Measurements from ENCODE around the gene SYCE3. TPM values are rescaled to one million over a fixed set of nuclear protein-coding genes. Genes with fewer than 3 reads are reported as not detected.
"Not testable (repeated sequence)": the region's sequence is repeated elsewhere in the genome, so short reads cannot be mapped to it uniquely, and the experiment has no call there.

Gene SYCE3
- total RNA-seq, 1 donor from 2014 or later = 0.62 TPM

GRCh38 chr22:50522208-50522805, 40.4 kb downstream of the SYCE3 start:
- Mint-ChIP-seq H3K4me3 (ENCODE audit: low read depth) (no peak overlapping the region), H3K27me3 (ENCODE audit: low read depth) (no peaks in the 10 kb centered on the region), H3K27ac (no peak overlapping the region), H3K36me3 (ENCODE audit: low read depth) (peaks cover 49% of the 10 kb centered on the region), H3K4me1 (ENCODE audit: low read depth) (peaks cover 13% of the 10 kb centered on the region), H3K9me3 (no peaks in the 10 kb centered on the region)
- no peak for DNase-seq (ENCODE audit: low spot score)
- intact Hi-C loops (cut with micrococcal nuclease) = loop anchor here (10.0 kb wide), 1 partner anchor 278 kb away; the partner anchor contains the start of gene TUBGCP6

DNA sequence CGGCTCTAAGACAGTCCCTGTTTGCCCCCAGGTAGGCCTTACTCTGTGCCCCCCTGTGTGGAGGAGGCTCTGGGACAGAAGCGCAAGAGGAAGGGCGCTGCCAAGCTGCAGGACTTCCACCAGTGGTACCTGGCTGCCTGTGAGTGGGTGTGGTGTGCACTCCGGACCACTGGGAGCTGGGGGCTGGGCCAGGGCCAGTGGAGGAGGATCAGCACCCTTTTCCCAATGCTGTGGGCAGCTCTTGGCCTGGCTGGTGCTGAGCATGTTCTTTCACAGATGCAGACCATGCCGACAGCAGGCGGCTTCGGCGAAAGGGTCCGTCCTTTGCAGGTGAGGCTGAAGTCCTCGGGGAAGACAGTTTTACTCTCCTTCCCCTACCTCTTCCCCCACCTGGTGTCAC, 41.0 kb downstream of the SYCE3 start:
- no peak overlapping the region for H3K27ac Mint-ChIP-seq

DNA sequence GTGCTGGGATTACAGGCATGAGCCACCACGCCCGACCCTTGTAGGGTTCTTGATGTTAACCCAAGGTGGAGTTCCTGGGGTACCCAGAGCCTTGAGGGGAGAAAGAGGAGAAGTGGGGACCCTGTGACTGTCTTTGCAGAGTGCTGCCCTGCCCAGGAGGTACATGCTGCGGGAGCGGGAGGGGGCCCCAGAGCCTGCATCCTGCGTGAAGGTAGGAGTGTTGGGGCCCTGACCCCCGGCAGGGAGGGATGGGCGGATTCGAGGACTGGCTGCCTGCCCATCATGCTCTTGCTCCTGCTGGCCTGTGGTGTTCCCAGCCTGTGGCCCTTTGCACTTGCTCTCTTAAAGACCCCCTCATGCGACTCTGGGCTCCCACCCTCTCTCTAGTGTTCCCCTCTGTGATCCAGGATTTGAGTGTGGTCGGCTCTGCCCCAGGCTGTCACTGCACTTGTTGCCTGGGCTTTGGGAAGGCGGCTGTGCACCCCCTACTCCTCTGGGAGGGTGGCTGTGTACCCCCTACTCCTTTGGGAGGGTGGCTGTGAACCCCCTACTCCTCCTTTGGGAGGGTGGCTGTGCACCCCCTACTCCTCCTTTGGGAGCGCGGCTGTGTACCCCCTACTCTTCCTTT, 41.8 kb downstream of the SYCE3 start:
- Mint-ChIP-seq H3K4me3 (ENCODE audit: low read depth) (no peak overlapping the region), H3K9me3 (no peaks in the 10 kb centered on the region), H3K36me3 (ENCODE audit: low read depth) (peaks cover 54% of the 10 kb centered on the region), H3K27ac (no peak overlapping the region), H3K4me1 (ENCODE audit: low read depth) (peaks cover 8% of the 10 kb centered on the region), H3K27me3 (ENCODE audit: low read depth) (no peaks in the 10 kb centered on the region)
- intact Hi-C loops (cut with micrococcal nuclease) = loop anchor here (10.0 kb wide), 1 partner anchor 276 kb away; the partner anchor contains the start of gene TUBGCP6
- no peak for DNase-seq (ENCODE audit: low spot score)

More for the DNA sequence above, 41.0 kb downstream of the SYCE3 start:
- intact Hi-C loops (cut with micrococcal nuclease) = loop anchor here (10.0 kb wide), 1 partner anchor 277 kb away; the partner anchor contains the start of gene TUBGCP6
- Mint-ChIP-seq H3K4me3 (ENCODE audit: low read depth) (no peak overlapping the region), H3K36me3 (ENCODE audit: low read depth) (peaks cover 48% of the 10 kb centered on the region), H3K27me3 (ENCODE audit: low read depth) (no peaks in the 10 kb centered on the region), H3K4me1 (ENCODE audit: low read depth) (peaks cover 8% of the 10 kb centered on the region), H3K9me3 (no peaks in the 10 kb centered on the region)
- no peak for DNase-seq (ENCODE audit: low spot score)

DNA sequence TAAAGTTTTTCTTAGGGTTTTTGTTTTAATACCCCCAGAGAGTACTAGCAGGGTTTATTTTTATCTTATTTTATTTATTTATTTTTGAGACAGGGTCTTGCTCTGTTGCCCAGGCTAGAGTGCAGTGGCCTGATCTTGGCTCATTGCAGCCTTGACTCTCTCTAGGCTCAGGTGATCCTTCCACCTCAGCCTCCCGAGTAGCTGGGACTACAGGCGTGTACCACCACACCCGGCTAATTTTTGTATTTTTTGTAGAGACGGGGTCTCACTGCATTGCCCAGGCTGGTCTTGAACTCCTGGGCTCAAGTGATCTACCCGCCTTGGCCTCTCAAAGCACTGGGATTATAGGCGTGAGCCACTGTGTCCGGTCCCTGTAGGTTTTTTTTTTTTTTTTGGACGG, 42.5 kb downstream of the SYCE3 start:
- H3K4me3 Mint-ChIP-seq (ENCODE audit: low read depth); DNase-seq (ENCODE audit: low spot score); H3K9me3 Mint-ChIP-seq; H3K27ac Mint-ChIP-seq; H3K4me1 Mint-ChIP-seq (ENCODE audit: low read depth); H3K27me3 Mint-ChIP-seq (ENCODE audit: low read depth): not testable (repeated sequence)
- intact Hi-C loops (cut with micrococcal nuclease) = loop anchor here (10.0 kb wide), 1 partner anchor 275 kb away; the partner anchor contains the start of gene TUBGCP6
- peaks cover 58% of the 10 kb centered on the region for H3K36me3 Mint-ChIP-seq (ENCODE audit: low read depth)

DNA sequence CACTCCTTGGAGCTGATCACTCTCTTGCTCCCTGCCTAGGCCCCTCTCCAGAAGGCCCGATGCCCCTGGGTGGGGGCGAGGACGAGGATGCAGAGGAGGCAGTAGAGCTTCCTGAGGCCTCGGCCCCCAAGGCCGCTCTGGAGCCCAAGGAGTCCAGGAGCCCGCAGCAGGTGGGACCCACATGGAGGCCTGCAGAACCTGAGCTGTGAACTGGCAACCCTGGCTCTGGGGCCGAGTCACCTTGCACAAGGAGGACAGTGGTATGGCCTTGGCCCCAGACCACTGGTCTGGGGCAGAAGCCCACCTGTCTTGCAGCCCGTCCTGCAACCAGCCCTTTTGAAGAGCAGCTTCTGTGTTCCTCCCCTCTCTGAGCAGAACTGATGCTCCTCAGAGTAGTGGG, 43.6 kb downstream of the SYCE3 start:
- no peak for DNase-seq (ENCODE audit: low spot score)
- Mint-ChIP-seq H3K27me3 (ENCODE audit: low read depth) (no peaks in the 10 kb centered on the region), H3K4me3 (ENCODE audit: low read depth) (no peak overlapping the region), H3K9me3 (no peaks in the 10 kb centered on the region), H3K36me3 (ENCODE audit: low read depth) (peaks cover 59% of the 10 kb centered on the region), H3K27ac (no peak overlapping the region), H3K4me1 (ENCODE audit: low read depth) (peaks cover 5% of the 10 kb centered on the region)
- intact Hi-C loops (cut with micrococcal nuclease) = no loop called here

- intact Hi-C loops (cut with micrococcal nuclease) = no loop called here
- Mint-ChIP-seq H3K9me3 (no peaks in the 10 kb centered on the region), H3K27ac (no peak overlapping the region), H3K4me3 (ENCODE audit: low read depth) (no peak overlapping the region), H3K27me3 (ENCODE audit: low read depth) (no peaks in the 10 kb centered on the region), H3K4me1 (ENCODE audit: low read depth) (peaks cover 5% of the 10 kb centered on the region), H3K36me3 (ENCODE audit: low read depth) (peaks cover 59% of the 10 kb centered on the region)
- DNase-seq (ENCODE audit: low spot score) = no peak
Measured at GRCh38 chr22:50518606-50519005, 44.1 kb downstream of the SYCE3 start.

- intact Hi-C loops (cut with micrococcal nuclease) = no loop called here
- H3K27ac Mint-ChIP-seq = no peak overlapping the region
Measured at GRCh38 chr22:50517495-50518260, 45.0 kb downstream of the SYCE3 start.

DNA sequence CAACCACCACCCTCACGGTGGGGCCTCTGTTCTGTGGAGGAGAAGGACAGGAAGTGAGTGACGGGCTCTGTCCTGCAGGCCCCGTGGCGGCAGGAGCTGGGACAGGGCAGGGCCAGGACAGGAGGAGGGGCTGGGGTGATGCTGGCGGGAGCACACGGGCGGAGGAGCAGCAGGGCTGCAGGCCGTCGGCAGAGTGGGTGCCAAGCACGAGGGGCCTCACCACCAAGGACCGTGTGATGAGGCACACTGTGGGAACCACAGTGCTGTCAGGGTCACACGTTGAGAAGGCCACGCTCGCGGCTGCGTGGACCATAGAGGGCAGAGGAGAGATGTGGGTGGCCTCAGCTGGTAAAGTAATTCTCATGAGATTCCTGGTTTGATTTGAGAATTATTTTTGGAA, 45.8 kb downstream of the SYCE3 start:
- H3K36me3 Mint-ChIP-seq (ENCODE audit: low read depth) = peaks cover 59% of the 10 kb centered on the region
- no peak overlapping the region for H3K4me3 Mint-ChIP-seq (ENCODE audit: low read depth)
- intact Hi-C loops (cut with micrococcal nuclease) = no loop called here
- H3K4me1 Mint-ChIP-seq (ENCODE audit: low read depth) = peaks cover 11% of the 10 kb centered on the region
- no peaks in the 10 kb centered on the region for H3K9me3 Mint-ChIP-seq
- H3K27me3 Mint-ChIP-seq (ENCODE audit: low read depth) = no peaks in the 10 kb centered on the region
- no peak overlapping the region for H3K27ac Mint-ChIP-seq
- DNase-seq (ENCODE audit: low spot score) = no peak

More at GRCh38 chr22:50517495-50518260, 45.0 kb downstream of the SYCE3 start:
- no peaks in the 10 kb centered on the region for H3K9me3 Mint-ChIP-seq
- peaks cover 53% of the 10 kb centered on the region for H3K36me3 Mint-ChIP-seq (ENCODE audit: low read depth)
- H3K4me3 Mint-ChIP-seq (ENCODE audit: low read depth) = no peak overlapping the region
- no peaks in the 10 kb centered on the region for H3K27me3 Mint-ChIP-seq (ENCODE audit: low read depth)
- H3K4me1 Mint-ChIP-seq (ENCODE audit: low read depth) = peaks cover 5% of the 10 kb centered on the region
- no peak for DNase-seq (ENCODE audit: low spot score)

DNA sequence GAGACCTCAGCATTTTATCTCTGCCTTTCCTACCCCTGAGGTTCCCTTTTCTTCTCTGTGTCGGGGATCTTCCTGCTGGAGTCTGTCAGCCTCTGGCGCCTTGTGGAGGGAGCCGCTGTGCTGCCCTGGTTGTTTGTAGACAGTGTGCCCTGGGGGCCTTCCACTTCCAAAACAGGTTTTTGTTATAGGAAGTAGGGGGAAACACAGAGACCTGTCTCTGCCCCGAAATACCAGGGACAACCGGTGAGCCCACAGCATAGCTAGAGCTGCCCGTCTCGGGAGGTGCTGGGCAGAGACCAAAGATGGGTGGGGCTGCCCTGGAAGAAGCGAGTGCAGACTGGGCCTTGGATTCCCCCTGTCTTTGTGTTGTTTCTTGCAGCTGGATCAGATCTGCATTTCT, 46.7 kb downstream of the SYCE3 start:
- peaks cover 57% of the 10 kb centered on the region for H3K36me3 Mint-ChIP-seq (ENCODE audit: low read depth)
- H3K27me3 Mint-ChIP-seq (ENCODE audit: low read depth) = no peaks in the 10 kb centered on the region
- H3K4me3 Mint-ChIP-seq (ENCODE audit: low read depth) = no peak overlapping the region

DNA sequence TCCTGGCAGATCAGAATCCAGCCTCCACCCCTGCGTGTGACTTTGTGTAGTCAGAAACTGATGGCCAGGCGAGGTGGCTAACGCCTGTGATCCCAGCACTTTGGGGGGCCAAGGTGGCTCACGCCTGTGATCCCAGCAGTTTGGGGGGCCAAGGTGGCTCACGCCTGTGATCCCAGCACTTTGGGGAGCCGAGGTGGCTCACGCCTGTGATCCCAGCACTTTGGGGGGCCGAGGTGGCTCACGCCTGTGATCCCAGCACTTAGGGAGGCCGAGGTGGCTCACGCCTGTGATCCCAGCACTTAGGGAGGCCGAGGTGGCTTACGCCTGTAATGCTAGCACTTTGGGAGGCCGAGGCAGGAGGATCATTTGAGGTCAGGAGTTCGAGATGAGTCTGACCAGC, 49.5 kb downstream of the SYCE3 start:
- Mint-ChIP-seq H3K27ac (no peak overlapping the region), H3K36me3 (ENCODE audit: low read depth) (peaks cover 43% of the 10 kb centered on the region), H3K27me3 (ENCODE audit: low read depth) (no peaks in the 10 kb centered on the region), H3K4me3 (ENCODE audit: low read depth) (no peak overlapping the region), H3K9me3 (no peaks in the 10 kb centered on the region), H3K4me1 (ENCODE audit: low read depth) (peaks cover 21% of the 10 kb centered on the region)
- DNase-seq (ENCODE audit: low spot score) = no peak
- intact Hi-C loops (cut with micrococcal nuclease) = no loop called here

More for the DNA sequence above, 46.7 kb downstream of the SYCE3 start:
- intact Hi-C loops (cut with micrococcal nuclease) = no loop called here
- DNase-seq (ENCODE audit: low spot score) = no peak
- H3K4me1 Mint-ChIP-seq (ENCODE audit: low read depth) = peaks cover 11% of the 10 kb centered on the region
- no peak overlapping the region for H3K27ac Mint-ChIP-seq
- no peaks in the 10 kb centered on the region for H3K9me3 Mint-ChIP-seq

DNA sequence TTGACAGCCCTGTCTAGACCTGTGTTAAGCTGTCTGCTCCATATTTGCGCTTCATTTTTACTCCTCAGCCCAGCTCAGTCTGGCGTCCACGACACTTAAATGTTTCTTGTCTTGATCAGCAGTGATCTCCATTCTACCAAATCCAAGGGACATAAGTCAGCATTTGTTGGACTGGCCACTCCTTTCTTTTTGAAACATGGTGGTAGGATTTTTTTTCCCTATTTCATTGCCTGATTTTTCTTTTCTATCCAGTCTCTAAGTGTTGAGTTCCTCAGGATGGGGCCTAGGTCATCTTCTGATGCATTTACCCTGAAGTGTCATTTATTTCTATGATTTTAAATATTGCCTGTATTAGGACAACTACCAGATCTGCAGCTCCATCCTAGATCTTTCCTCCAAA, 53.8 kb downstream of the SYCE3 start:
- H3K27ac Mint-ChIP-seq = peak overlapping the region; percentile 91
- H3K9me3 Mint-ChIP-seq = no peaks in the 10 kb centered on the region
- H3K27me3 Mint-ChIP-seq (ENCODE audit: low read depth) = no peaks in the 10 kb centered on the region

GRCh38 chr22:50507991-50508884, 54.5 kb downstream of the SYCE3 start, which contains the start of gene NCAPH2:
TSS of gene NCAPH2 (plus strand) at chr22:50508224. CDS start at chr22:50508338, 114 bp downstream.
- intact Hi-C loops (cut with micrococcal nuclease) = loop anchor here (1.0 to 2.0 kb wide), 2 partner anchors 17 to 75 kb away; partner anchors contain the start of genes CHKB and SCO2
- Mint-ChIP-seq H3K4me3 (ENCODE audit: low read depth) (peak within 1 kb of the TSS; percentile 96), H3K4me1 (ENCODE audit: low read depth) (peaks cover 16% of the 10 kb centered on the region), H3K27ac (peak within 1 kb of the TSS; percentile 94), H3K27me3 (ENCODE audit: low read depth) (no peaks in the 10 kb centered on the region), H3K9me3 (no peaks in the 10 kb centered on the region), H3K36me3 (ENCODE audit: low read depth) (peaks cover 18% of the 10 kb centered on the region)
- peak; percentile 96 for DNase-seq (ENCODE audit: low spot score)

More for the DNA sequence above, 53.8 kb downstream of the SYCE3 start:
- intact Hi-C loops (cut with micrococcal nuclease) = loop anchor here (1.0 to 2.0 kb wide), 2 partner anchors 16 to 74 kb away; partner anchors contain the start of genes CHKB and SCO2
- peaks cover 18% of the 10 kb centered on the region for H3K36me3 Mint-ChIP-seq (ENCODE audit: low read depth)
- H3K4me3 Mint-ChIP-seq (ENCODE audit: low read depth) = peak overlapping the region; percentile 92
- peaks cover 16% of the 10 kb centered on the region for H3K4me1 Mint-ChIP-seq (ENCODE audit: low read depth)
- no peak for DNase-seq (ENCODE audit: low spot score)
